Stimulated activated CD8-positive, alpha-beta memory T cell treated with anti-CD3 and anti-CD28 coated beads, Interleukin-15, amount 100 ng/mL, for 4 hours (primary cell): Measurements from ENCODE around the gene WDFY4.

Experiments
- DNase-seq, 2 donors: peaks; one replicate each; pipeline ENCODE4 v3.0.0-alpha.2; 2020; ENCODE audit warnings: low read depth in 2 of 2

WDFY4 gene

GRCh38 chr10:48814933-48815332 is 130.3 kb downstream of the WDFY4 start:
- no peak for DNase-seq

GRCh38 chr10:48817141-48817540 is 132.5 kb downstream of the WDFY4 start:
- DNase-seq = no peak

- DNase-seq = no peak
Measured at GRCh38 chr10:48818081-48818480, 133.4 kb downstream of the WDFY4 start.

GRCh38 chr10:48818861-48819520 is 134.3 kb downstream of the WDFY4 start:
- DNase-seq = no peak

- no peak for DNase-seq
Measured at GRCh38 chr10:48819783-48820182, 135.1 kb downstream of the WDFY4 start.

- DNase-seq = no peak
Measured at GRCh38 chr10:48820231-48820630, 135.6 kb downstream of the WDFY4 start.

GRCh38 chr10:48820699-48821098 is 136.0 kb downstream of the WDFY4 start:
- DNase-seq = no peak

GRCh38 chr10:48821111-48821510 is 136.4 kb downstream of the WDFY4 start:
- no peak for DNase-seq

DNA sequence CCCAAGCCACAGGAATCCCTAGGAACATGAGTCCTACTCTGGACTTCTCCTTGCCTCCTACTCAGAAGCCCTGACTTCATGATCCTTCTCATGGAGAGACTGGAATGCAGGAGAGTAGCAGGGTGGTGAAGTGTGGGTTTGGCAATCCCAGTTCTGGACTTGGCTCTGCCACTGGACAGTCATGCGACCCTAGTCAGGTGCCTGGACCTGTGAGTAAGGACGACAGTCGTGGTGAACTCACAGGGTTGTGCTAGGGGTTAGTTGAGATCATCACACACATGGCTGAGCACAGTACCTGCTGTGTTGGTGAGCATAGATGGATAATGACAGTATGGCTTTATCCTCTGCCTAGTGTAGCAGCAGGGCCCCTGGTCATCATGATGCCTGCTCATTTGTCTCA is 137.0 kb downstream of the WDFY4 start:
- no peak for DNase-seq

- DNase-seq = no peak
Measured at GRCh38 chr10:48833674-48834073, 149.0 kb downstream of the WDFY4 start.

GRCh38 chr10:48834189-48834965 is 149.7 kb downstream of the WDFY4 start:
- DNase-seq = no peak

GRCh38 chr10:48835781-48836180 is 151.1 kb downstream of the WDFY4 start:
- DNase-seq = no peak

GRCh38 chr10:48836605-48837004 is 151.9 kb downstream of the WDFY4 start:
- no peak for DNase-seq

GRCh38 chr10:48838834-48839233 is 154.2 kb downstream of the WDFY4 start:
- no peak for DNase-seq

- no peak for DNase-seq
Measured at GRCh38 chr10:48839809-48840679, 155.4 kb downstream of the WDFY4 start.

DNA sequence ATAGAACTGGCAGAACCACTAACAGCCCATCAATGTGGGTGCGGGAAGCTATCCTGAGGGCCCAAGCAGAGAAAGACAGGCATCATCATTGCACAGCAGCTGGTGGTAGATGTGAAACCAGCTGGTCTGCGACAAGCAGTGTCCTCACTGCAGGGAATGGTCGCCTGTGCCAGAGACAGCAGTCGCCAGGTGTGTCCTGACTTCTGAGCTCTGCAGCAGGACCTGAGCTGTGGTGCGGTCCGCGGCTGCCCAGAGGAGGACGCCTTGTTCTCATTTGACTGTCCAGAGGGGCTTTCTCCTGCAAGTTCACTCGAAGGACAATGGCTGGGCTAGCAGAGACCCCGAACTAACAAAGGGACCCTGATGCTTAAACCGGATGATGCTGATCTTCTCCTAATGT is 157.6 kb downstream of the WDFY4 start:
- no peak for DNase-seq

GRCh38 chr10:48843198-48843597 is 158.5 kb downstream of the WDFY4 start:
- no peak for DNase-seq

- no peak for DNase-seq
Measured at GRCh38 chr10:48844616-48845015, 159.9 kb downstream of the WDFY4 start.

DNA sequence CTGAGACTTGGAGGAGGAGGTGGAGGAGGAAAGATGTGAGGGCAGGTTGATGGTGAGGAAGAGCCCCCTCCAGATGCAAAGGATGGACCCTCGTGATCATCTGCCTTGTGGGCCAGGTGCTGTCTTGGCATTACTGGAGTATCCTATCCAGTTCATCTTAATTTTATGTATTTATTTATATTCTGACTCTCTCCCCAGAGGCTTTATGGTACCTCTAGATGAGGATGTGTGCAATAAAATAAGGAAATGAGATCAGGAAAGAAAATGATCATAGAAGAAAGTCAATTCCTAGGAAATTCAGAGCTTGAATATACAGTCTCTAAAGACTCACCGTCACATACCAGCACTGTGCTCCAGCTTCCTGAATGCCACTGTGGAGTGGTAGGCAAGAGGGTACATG is 160.8 kb downstream of the WDFY4 start:
- DNase-seq = no peak

- DNase-seq = no peak
Measured at GRCh38 chr10:48847691-48848090, 163.0 kb downstream of the WDFY4 start.

GRCh38 chr10:48856855-48857254 is 172.2 kb downstream of the WDFY4 start:
- no peak for DNase-seq

DNA sequence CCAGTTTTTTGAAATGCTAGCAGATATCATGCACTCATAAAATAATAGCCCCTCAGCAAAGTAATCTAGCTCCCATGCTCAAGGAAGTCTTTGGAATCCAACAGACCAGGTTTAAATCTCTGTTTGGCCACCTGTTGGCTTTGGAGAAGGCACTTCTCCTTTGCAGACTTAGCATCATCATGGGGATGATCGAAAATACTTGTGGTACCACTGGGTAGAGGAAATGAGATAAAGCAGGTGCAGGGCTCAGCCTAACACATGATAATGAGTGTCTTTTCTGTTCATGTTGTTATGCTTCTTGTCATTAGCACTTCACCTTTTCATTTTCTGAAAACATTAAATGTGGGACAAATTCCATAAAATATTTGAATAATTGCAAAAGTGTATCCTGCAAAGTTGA is 187.6 kb downstream of the WDFY4 start:
- no peak for DNase-seq

DNA sequence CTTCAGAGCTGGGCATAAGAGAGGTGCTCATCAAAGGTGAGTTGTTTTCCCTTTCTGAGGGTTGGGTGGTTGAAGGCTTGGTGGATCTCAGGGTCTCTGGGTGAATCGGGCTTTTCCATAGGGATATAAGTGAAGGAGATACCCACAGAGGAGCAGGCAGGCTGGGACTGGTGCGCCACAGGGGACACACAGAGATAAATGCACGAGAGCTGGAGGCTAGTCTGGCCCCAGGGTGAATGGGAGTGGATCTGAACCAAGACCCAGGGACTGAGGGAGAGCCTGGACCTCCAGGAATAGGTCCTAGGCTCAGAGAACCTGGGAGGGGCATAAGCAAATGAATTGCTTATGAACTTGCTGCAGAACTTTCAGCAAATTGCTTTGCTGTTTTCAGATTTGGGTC is 193.4 kb downstream of the WDFY4 start:
- no peak for DNase-seq
